Activated CD4-positive, alpha-beta T cell treated with anti-CD3 and anti-CD28 coated beads for 1 hour (primary cell): ENCODE results near the gene SLC25A39.

Experiments
- DNase-seq: peaks from one replicate; pipeline ENCODE4 v3.0.0-alpha.2; 2020

SLC25A39 gene

DNA sequence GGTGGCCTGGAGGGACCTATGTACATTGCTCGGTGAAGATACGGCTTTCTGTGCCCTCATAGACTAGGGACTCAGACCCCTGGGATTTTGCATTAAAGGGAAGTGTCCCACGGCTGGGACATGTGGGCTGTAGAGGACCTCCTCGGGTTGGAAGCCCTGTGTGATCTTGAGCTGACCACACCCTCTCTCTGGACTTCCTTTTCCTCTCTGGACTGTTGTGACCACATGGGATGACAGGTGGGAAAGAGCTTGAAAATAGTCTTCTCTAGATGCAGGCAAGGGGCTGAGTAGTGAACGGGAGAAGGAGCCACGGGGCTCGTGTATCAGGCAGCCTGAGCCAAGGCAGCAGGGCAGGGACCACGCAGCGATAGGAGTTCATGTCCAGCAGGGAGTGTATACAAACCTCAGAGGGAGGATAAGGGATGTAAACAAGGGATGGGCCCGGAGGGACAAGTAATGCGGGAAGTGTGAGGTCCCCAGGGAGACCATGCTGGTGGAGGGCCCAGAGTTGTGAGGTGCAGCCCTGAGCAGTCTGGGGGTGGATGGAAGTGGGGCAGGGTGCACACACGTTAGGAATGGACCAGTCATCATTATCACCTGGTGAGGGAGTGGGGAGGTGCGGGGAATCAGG, 52.2 kb downstream of the SLC25A39 start:
- DNase-seq, result no peak
